ENCODE measurements around the gene EGFL7.

DNA sequence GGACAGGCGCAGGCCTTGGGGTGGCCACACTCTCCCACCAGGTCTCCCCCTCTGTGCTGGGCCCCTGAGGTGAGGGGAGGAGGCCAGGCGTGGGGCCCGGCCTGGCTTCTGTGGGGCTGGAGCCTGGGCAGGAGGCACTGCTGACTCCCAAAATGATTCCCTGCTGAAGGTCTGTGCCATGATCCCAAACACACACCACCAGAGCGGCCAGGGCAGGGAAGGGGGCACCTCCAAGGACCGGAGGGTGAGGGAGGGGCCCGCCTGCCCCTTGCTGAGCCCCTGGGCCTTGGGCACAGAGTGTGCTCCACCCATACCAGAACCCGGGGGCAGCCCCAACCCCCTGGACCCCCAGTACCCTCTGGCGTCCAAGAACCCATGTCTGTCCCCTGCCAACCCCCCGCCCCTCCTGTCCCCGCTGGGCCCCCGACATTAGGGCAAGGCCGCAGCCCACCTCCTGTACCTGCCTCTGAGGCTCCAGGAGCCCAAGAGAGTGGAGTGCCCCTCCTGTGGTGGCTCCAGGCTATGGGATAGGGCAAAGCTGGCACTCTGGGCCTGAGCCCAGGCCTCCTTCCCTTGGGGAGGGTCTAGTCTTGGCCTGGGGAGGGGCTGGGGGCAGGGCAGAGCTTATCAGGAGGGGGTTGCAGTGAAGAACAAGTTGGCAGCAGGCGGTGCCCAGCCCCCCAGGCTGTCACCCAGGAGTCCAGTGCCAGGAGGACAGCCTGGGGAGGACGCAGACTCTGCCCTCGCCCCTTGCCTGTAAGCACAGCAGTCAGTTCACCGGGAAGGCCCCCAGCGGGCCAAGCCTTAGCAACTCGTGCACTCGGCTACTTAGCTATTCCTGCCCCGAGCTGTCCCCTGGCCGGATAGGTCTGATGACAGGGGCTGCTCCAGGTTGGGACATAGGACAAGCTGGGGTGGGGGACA, 2.6 kb upstream of the EGFL7 start:
- TF ChIP-seq, protein P1, sequence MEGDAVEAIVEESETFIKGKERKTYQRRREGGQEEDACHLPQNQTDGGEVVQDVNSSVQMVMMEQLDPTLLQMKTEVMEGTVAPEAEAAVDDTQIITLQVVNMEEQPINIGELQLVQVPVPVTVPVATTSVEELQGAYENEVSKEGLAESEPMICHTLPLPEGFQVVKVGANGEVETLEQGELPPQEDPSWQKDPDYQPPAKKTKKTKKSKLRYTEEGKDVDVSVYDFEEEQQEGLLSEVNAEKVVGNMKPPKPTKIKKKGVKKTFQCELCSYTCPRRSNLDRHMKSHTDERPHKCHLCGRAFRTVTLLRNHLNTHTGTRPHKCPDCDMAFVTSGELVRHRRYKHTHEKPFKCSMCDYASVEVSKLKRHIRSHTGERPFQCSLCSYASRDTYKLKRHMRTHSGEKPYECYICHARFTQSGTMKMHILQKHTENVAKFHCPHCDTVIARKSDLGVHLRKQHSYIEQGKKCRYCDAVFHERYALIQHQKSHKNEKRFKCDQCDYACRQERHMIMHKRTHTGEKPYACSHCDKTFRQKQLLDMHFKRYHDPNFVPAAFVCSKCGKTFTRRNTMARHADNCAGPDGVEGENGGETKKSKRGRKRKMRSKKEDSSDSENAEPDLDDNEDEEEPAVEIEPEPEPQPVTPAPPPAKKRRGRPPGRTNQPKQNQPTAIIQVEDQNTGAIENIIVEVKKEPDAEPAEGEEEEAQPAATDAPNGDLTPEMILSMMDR (IDR thresholded peaks at IDR 0.05): no peak
- no peak for TF ChIP-seq EZH2phosphoT487 (IDR thresholded peaks at IDR 0.05)
